ENCODE measurements around the gene C12orf76. TPM values are rescaled to one million over a fixed set of nuclear protein-coding genes. Genes with fewer than 3 reads are reported as not detected.
"Not testable (repeated sequence)": the region's sequence is repeated elsewhere in the genome, so short reads cannot be mapped to it uniquely, and the experiment has no call there.

C12orf76 gene
- total RNA-seq, 1 experiment from 2014 or later, result 12.3 TPM

- DNase-seq, H3K27me3 ChIP-seq: not testable (repeated sequence)
- H3K27ac ChIP-seq, result peak overlapping the region; percentile 84
Measured at GRCh38 chr12:110049034-110049433, 712 bp upstream of the C12orf76 start.

GRCh38 chr12:110047297-110047940 lies 903 bp downstream of the C12orf76 start:
- Histone ChIP-seq H3K4me3 (peak overlapping the region; percentile 84), H3K27me3 (no peaks in the 10 kb centered on the region)

More at GRCh38 chr12:110049034-110049433, 712 bp upstream of the C12orf76 start:
- not testable (repeated sequence) for H3K9me3 ChIP-seq (replicated peaks); H3K4me1 ChIP-seq; H3K36me3 ChIP-seq
- peak overlapping the region; percentile 84 for H3K4me3 ChIP-seq

GRCh38 chr12:110046451-110047187 lies 1.7 kb downstream of the C12orf76 start:
- Histone ChIP-seq H3K4me3 (no peak overlapping the region), H3K36me3 (peaks cover 7% of the 10 kb centered on the region), H3K27ac (no peak overlapping the region), H3K4me1 (peaks cover 7% of the 10 kb centered on the region; the same call in 1 of the 2 replicates), H3K9me3 (replicated peaks) (no peaks in the 10 kb centered on the region), H3K27me3 (no peaks in the 10 kb centered on the region)
- no peak for DNase-seq

More at GRCh38 chr12:110047297-110047940, 903 bp downstream of the C12orf76 start:
- H3K27ac ChIP-seq, result no peak overlapping the region
- no peak for DNase-seq
- no peaks in the 10 kb centered on the region; the same call in 1 of the 2 replicates for H3K36me3 ChIP-seq
- no peaks in the 10 kb centered on the region for H3K9me3 ChIP-seq (replicated peaks)
- H3K4me1 ChIP-seq, result peaks cover 7% of the 10 kb centered on the region; the same call in 1 of the 2 replicates

DNA sequence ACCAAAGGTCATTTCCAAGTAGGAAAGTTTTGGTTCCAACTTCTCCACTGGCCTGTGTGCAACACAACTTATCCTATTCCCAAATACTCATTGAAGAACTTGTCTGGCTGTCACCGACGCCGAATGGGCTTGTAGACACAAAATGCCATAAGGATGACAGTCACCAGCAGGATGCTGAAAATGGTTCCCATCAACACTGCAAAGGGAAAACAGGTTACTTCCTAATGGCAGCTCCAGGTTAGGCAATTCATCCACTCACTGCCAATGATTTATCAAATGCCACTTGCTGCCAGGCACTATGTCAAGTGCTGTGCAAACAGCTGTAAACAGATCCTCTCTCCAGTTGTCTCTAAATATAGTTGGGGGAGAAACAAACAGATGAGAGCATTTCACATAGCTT lies 6.1 kb downstream of the C12orf76 start:
- Histone ChIP-seq H3K4me1 (peaks cover 5% of the 10 kb centered on the region; the same call in 1 of the 2 replicates), H3K36me3 (peaks cover 18% of the 10 kb centered on the region), H3K4me3 (no peak overlapping the region), H3K27me3 (no peaks in the 10 kb centered on the region), H3K9me3 (replicated peaks) (no peaks in the 10 kb centered on the region), H3K27ac (no peak overlapping the region)
- no peak for DNase-seq

DNA sequence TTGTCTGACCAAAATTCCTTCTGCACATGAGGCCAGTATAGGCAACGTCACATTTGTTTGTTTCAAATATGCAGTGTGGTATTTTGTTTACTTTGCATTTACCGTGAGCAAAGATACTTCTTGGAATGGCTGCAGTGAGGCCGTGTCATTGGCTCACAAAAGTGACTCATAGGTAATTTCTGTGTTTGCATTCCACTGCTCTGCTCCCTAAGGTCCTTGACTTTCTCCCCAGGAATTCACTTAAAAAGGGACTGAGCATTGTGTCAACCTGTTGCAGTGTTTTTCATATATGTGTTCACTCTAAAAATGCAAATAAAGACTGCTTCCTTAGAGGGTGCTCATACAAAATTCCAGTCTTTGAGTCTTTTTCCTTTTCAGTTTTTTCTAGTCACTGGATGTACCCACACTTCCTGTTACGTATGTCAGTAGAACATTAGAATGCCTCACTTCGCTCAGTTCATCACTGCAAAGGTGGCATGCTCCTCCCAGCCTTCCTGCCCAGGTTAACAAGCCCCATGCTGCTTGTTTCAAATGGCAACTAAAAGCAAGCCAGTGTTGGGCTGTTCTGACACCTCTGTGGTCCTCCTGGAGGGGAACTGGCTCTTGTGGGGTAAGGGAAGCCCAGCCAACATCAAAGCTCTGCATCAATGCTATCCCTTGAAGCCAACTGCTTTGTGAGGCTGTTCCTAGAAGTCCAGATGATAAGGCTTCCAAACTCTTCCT lies 9.1 kb downstream of the C12orf76 start:
- DNase-seq, result no peak
- Histone ChIP-seq H3K27ac (peak overlapping the region; percentile 43; the same call in 1 of the 2 replicates), H3K9me3 (replicated peaks) (no peaks in the 10 kb centered on the region), H3K27me3 (no peaks in the 10 kb centered on the region), H3K36me3 (peaks cover 22% of the 10 kb centered on the region), H3K4me1 (peaks cover 5% of the 10 kb centered on the region; the same call in 1 of the 2 replicates), H3K4me3 (no peak overlapping the region)

DNA sequence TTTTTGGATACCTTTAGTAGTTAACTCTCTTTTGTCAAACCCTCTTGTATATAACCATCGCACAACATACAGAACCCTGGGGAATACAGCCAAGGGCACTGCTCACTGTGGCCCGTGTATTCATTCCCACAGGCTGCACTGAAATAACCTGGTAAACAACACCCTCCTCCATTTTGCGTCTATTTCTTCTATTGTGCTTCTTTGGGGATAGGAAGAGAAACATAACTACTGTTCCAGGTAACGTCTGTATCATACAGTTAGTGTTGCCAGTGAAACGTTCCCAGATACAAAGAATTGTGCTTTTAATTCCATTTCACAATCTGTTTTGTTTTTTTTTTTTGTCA lies 9.6 kb downstream of the C12orf76 start:
- peaks cover 22% of the 10 kb centered on the region for H3K36me3 ChIP-seq
- H3K4me1 ChIP-seq, result peaks cover 5% of the 10 kb centered on the region; the same call in 1 of the 2 replicates
- no peak overlapping the region for H3K4me3 ChIP-seq
- DNase-seq, result no peak
- no peaks in the 10 kb centered on the region for H3K27me3 ChIP-seq
- peak overlapping the region; percentile 43; the same call in 1 of the 2 replicates for H3K27ac ChIP-seq
- no peaks in the 10 kb centered on the region for H3K9me3 ChIP-seq (replicated peaks)

DNA sequence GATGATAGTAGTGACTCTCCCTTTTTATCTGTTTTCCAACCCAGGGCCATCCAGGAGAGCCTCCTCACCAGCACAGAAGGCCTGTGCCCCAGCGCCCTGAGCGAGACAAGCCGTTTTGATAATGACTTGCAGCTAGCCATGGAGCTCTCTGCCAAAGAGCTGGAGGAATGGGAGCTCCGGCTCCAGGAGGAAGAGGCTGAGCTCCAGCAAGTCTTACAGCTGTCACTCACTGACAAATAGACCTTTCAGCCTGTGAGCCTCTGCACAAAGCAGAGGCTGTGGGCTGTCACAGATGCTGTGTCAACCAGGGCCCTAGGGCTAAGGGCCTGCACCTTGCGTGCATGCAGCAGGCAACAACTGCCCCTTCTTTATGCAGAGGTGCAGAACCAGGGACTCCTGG lies 11.0 kb downstream of the C12orf76 start:
- no peak for DNase-seq
- Histone ChIP-seq H3K4me3 (no peak overlapping the region), H3K36me3 (peaks cover 28% of the 10 kb centered on the region), H3K27me3 (no peaks in the 10 kb centered on the region), H3K4me1 (peaks cover 5% of the 10 kb centered on the region; the same call in 1 of the 2 replicates), H3K27ac (no peak overlapping the region), H3K9me3 (replicated peaks) (no peaks in the 10 kb centered on the region)

DNA sequence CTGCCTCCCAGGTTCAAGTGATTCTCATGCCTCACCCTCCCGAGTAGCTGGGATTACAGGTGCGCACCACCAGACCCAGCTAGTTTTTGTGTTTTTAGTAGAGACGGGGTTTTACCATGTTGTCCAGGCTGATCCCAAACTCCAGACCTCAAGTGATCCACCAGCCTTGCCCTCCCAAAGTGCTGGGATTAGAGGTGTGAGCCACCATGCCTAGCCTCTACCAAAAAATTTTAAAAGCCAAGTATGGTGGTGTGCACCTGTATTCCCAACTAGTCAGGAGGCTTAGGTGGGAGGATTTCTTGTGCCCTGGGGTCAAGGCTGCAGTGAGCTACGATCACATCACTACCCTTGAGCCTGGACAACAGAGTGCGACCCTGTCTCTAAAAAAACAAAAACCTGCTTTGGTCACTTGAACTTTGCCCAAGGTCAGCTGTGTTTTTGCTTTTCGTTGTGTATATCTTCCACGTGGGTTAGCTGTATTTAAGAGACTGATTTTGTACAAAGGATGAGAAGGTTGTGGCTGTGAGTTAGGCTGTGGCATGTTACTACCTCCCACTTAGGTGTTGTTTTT lies 12.7 kb downstream of the C12orf76 start:
- DNase-seq, result no peak
- H3K36me3 ChIP-seq, result peaks cover 20% of the 10 kb centered on the region
- H3K27ac ChIP-seq, result no peak overlapping the region
- H3K9me3 ChIP-seq (replicated peaks), result no peaks in the 10 kb centered on the region
- no peak overlapping the region for H3K4me3 ChIP-seq
- no peaks in the 10 kb centered on the region for H3K27me3 ChIP-seq
- H3K4me1 ChIP-seq, result peaks cover 5% of the 10 kb centered on the region; the same call in 1 of the 2 replicates

- DNase-seq, result no peak
- peaks cover 23% of the 10 kb centered on the region for H3K36me3 ChIP-seq
- no peak overlapping the region for H3K4me3 ChIP-seq
- no peak overlapping the region for H3K27ac ChIP-seq
- H3K9me3 ChIP-seq (replicated peaks), result no peaks in the 10 kb centered on the region
- no peaks in the 10 kb centered on the region for H3K27me3 ChIP-seq
- peaks cover 4% of the 10 kb centered on the region; the same call in 1 of the 2 replicates for H3K4me1 ChIP-seq
Measured at GRCh38 chr12:110033888-110034287, 14.4 kb downstream of the C12orf76 start.

GRCh38 chr12:110029290-110029815 lies 19.0 kb downstream of the C12orf76 start:
- H3K9me3 ChIP-seq (replicated peaks), result no peaks in the 10 kb centered on the region
- no peaks in the 10 kb centered on the region for H3K27me3 ChIP-seq
- H3K27ac ChIP-seq, result no peak overlapping the region
- no peak for DNase-seq
- H3K36me3 ChIP-seq, result peaks cover 14% of the 10 kb centered on the region
- peaks cover 6% of the 10 kb centered on the region for H3K4me1 ChIP-seq
- H3K4me3 ChIP-seq, result no peak overlapping the region

DNA sequence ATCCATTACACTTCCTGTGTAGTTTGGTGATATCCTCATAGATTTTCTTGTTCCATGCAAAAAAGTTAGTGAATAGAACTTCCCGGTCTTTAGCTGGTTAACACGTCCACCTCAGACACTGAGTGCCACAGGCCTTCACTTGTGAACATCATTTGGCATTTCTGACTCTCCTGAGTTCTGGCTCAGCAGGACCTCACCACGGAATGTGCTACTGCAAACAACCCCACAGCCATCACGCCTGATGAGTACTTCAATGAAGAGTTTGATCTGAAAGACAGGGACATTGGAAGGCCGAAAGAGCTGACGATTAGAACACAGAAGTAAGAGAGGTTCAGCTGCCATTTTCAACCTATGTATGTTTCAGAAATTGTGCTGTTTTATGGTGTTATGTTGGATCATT lies 20.0 kb downstream of the C12orf76 start:
- Histone ChIP-seq H3K4me3 (no peak overlapping the region), H3K9me3 (replicated peaks) (no peaks in the 10 kb centered on the region), H3K27ac (no peak overlapping the region), H3K36me3 (peaks cover 12% of the 10 kb centered on the region), H3K4me1 (peaks cover 15% of the 10 kb centered on the region), H3K27me3 (no peaks in the 10 kb centered on the region)
- DNase-seq, result no peak

DNA sequence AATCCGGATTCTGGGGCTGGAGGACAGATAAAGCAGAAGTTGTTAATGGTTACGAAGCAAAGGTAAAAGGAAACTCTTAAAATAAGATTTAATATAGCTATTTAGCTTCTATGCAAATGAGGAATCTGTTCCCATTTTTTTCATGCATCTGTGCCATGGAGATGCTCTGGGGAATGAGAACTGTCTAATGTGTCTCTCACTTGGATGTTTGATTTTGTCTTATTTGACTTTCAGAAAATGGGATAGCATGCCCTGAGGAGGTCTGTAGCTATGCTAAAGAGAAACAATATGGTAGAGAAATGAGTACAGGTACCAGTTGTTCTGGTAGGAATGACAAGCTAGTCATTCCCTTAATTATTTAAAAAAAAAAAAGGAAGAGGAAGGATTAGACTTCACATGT lies 24.3 kb downstream of the C12orf76 start:
- no peaks in the 10 kb centered on the region for H3K27me3 ChIP-seq
- H3K4me3 ChIP-seq, result no peak overlapping the region
- H3K4me1 ChIP-seq, result peaks cover 24% of the 10 kb centered on the region
- no peaks in the 10 kb centered on the region for H3K9me3 ChIP-seq (replicated peaks)
- peak overlapping the region; percentile 77 for H3K27ac ChIP-seq
- peaks cover 14% of the 10 kb centered on the region for H3K36me3 ChIP-seq
- no peak for DNase-seq

GRCh38 chr12:110023059-110023980 lies 25.0 kb downstream of the C12orf76 start:
- DNase-seq, result peak; percentile 43 to 45
- Histone ChIP-seq H3K27ac (peak overlapping the region; percentile 77), H3K9me3 (replicated peaks) (no peaks in the 10 kb centered on the region), H3K4me3 (no peak overlapping the region), H3K4me1 (peaks cover 24% of the 10 kb centered on the region), H3K27me3 (no peaks in the 10 kb centered on the region), H3K36me3 (peaks cover 14% of the 10 kb centered on the region)

Measured in SJCRH30 (cell line).